ENCODE measurements around the gene IL16.

The IL16 gene

GRCh38 chr15:81275711-81276392 lies 79.2 kb downstream of the IL16 start:
- Histone ChIP-seq H3K36me3 (ENCODE audit: control insufficient read depth, insufficient read depth, low read length) (no peaks in the 10 kb centered on the region), H3K9me3 (ENCODE audit: control insufficient read depth, low read length) (no peaks in the 10 kb centered on the region), H3K4me1 (peaks cover 3% of the 10 kb centered on the region), H3K4me3 (ENCODE audit: low read depth, low read length) (no peak overlapping the region), H2AFZ (no peak overlapping the region), H3K27ac (no peak overlapping the region), H3K27me3 (ENCODE audit: control insufficient read depth, insufficient read depth, low read length) (no peaks in the 10 kb centered on the region), H3K79me2 (no peaks in the 10 kb centered on the region), H3K4me2 (ENCODE audit: low read length) (no peak overlapping the region), H3K9ac (no peak overlapping the region)
- TF ChIP-seq CTCF (IDR thresholded peaks at IDR 0.05), result no peak

DNA sequence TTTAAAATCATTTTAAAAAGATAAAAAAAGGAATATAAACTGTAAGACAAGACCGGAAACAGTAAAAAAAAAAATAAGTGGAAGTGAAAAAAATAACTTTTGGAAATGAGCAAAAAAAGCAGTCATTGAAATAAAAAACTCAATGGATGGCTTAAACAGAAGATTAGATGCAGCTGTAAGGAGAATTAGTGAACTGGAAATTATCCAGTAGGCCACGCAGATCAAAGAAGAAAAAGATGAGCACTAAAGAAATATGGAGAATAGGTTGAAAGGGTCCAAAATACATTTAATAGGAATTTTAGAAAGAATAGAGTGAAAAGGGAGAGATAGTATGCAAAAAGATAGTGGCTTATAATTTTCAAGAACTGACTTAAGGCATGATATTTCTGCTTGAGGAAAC lies 80.3 kb downstream of the IL16 start:
- Histone ChIP-seq H3K4me1 (peaks cover 3% of the 10 kb centered on the region), H3K27ac (no peak overlapping the region), H2AFZ (no peak overlapping the region)

GRCh38 chr15:81277851-81278250 lies 81.2 kb downstream of the IL16 start:
- H3K36me3 ChIP-seq (ENCODE audit: control insufficient read depth, insufficient read depth, low read length), result no peaks in the 10 kb centered on the region
- no peak overlapping the region for H3K4me3 ChIP-seq (ENCODE audit: low read depth, low read length)
- peaks cover 3% of the 10 kb centered on the region for H3K4me1 ChIP-seq
- H3K4me2 ChIP-seq (ENCODE audit: low read length), result no peak overlapping the region
- no peaks in the 10 kb centered on the region for H3K79me2 ChIP-seq
- H3K9me3 ChIP-seq (ENCODE audit: control insufficient read depth, low read length), result no peaks in the 10 kb centered on the region
- no peak for TF ChIP-seq CTCF (IDR thresholded peaks at IDR 0.05)
- no peak overlapping the region for H2AFZ ChIP-seq
- no peak overlapping the region for H3K27ac ChIP-seq
- H3K27me3 ChIP-seq (ENCODE audit: control insufficient read depth, insufficient read depth, low read length), result no peaks in the 10 kb centered on the region
- no peak overlapping the region for H3K9ac ChIP-seq

More for the DNA sequence above, 80.3 kb downstream of the IL16 start:
- no peak overlapping the region for H3K4me2 ChIP-seq (ENCODE audit: low read length)
- H3K79me2 ChIP-seq, result no peaks in the 10 kb centered on the region
- H3K9ac ChIP-seq, result no peak overlapping the region
- H3K9me3 ChIP-seq (ENCODE audit: control insufficient read depth, low read length), result no peaks in the 10 kb centered on the region
- TF ChIP-seq CTCF (IDR thresholded peaks at IDR 0.05), result no peak
- H3K36me3 ChIP-seq (ENCODE audit: control insufficient read depth, insufficient read depth, low read length), result no peaks in the 10 kb centered on the region
- no peak overlapping the region for H3K4me3 ChIP-seq (ENCODE audit: low read depth, low read length)
- H3K27me3 ChIP-seq (ENCODE audit: control insufficient read depth, insufficient read depth, low read length), result no peaks in the 10 kb centered on the region

DNA sequence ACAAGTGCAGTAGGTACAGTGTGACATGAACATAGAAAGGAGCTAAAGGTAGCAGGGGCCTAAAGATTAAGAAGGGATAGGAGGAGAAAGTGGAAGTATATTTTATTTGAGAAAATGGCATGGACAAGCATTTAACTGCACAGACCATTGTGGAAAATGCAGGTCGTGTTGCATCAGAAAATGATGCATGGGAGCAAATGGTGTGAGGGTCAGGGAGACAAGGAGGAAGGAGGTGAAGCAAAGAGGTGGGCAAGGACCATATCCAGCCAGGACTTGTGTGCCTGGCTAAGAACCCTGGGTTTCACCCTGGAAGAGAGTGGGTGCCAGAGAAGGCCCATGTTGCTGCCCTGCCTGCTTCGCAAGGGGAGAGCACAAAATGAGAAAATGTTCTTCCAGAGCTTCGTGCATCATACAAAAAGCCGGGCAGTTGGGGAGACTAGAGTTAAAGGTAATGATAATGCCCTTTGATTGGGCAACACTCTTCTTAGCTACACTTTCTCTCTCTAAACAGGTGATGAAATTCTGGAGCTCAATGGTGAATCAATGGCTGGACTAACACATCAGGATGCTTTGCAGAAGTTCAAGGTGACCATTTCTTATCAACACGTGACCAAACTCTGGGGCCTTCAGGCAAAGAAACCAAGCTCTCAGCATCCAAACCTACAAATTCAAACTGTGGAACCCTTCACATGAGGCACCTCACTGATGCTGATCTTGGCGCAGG lies 81.8 kb downstream of the IL16 start:
- no peak overlapping the region for H3K4me2 ChIP-seq (ENCODE audit: low read length)
- TF ChIP-seq CTCF (IDR thresholded peaks at IDR 0.05), result no peak
- no peaks in the 10 kb centered on the region for H3K27me3 ChIP-seq (ENCODE audit: control insufficient read depth, insufficient read depth, low read length)
- H3K4me1 ChIP-seq, result peaks cover 3% of the 10 kb centered on the region
- no peak overlapping the region for H3K4me3 ChIP-seq (ENCODE audit: low read depth, low read length)
- H3K79me2 ChIP-seq, result no peaks in the 10 kb centered on the region
- no peak overlapping the region for H2AFZ ChIP-seq
- no peak overlapping the region for H3K9ac ChIP-seq
- H3K27ac ChIP-seq, result no peak overlapping the region
- no peaks in the 10 kb centered on the region for H3K36me3 ChIP-seq (ENCODE audit: control insufficient read depth, insufficient read depth, low read length)
- no peaks in the 10 kb centered on the region for H3K9me3 ChIP-seq (ENCODE audit: control insufficient read depth, low read length)
